ENCODE results near the gene TPRN. TPM values are rescaled to one million over a fixed set of nuclear protein-coding genes. Genes with fewer than 3 reads are reported as not detected.

The TPRN gene
- total RNA-seq, 1 experiment from 2014 or later: 63.1 TPM

DNA sequence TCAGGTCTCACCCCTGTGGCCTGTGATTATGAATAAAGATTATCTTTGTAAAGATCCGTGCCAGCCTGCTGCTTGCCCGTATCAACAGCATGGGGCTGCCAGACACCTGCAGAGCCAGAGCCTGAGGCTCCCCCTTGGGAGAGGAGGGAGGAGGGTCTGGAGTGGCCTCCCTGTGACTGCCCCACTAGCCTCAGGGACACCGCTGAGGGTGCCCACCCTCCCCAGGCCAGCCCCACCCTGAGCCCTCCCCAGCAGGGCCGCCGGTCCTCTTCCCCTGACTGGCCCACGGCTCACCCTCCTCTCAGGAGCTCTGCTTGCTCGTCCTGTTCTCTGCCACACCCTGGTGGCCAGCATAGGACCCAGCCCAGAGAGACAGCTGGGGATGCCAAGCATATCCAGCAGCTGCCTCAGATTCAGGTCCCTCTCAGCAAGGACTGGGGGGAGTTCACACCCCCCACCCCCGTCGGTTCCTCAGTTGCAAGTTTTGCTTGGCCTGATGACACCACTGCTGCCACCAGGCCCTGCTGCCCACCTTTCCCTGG is 10.2 kb downstream of the TPRN start:
- peak; percentile 53 for DNase-seq (ENCODE audit: low spot score)

DNA sequence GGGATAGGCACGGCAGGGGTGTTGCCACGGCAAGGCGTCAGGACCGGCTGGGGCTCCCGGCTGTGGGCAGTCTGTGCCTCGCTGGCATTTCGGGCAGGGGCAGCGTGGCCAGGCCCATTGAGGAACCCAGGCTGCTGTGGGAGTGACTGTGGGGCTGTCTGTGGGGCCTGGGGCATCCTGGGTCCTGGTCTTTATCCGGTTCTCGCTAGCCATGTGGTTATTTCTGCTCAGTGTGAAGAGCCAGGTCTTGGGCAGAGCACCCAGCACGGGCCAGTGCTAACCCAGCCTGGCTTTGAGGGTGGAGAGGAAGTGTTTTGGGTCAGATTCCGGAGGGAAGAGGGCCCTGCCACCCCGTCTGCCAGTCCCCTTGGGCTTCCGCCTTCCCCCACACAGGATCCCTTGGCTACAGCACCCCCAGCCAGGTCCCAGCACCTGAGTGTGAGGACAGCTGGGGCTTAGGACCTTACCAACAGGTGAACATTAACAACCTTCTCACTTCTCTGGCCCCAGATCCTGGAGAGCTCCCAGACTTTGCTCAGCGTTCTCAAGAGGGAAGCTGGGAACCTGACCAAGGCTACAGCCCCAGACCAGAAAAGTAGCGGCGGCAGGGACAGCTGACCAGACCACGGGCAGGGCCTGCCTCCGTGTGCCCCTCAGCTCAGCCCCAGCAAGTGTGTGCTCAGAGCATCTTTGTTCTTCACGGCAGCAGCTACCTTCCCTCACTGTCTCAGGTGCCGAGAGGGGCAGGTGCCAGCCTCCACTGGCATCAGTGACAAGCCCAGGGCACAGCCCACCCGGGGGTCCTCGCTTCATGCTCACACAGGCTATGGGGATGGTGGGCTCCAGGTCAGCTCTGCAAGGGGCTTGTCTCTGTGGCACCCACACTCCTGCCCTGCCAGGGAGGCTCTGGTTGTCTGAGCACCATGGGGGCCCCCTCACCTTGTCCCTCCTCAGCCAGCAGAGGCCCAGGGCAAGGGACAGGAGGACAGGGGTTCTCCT is 10.9 kb downstream of the TPRN start:
- no peak for DNase-seq (ENCODE audit: low spot score)

DNA sequence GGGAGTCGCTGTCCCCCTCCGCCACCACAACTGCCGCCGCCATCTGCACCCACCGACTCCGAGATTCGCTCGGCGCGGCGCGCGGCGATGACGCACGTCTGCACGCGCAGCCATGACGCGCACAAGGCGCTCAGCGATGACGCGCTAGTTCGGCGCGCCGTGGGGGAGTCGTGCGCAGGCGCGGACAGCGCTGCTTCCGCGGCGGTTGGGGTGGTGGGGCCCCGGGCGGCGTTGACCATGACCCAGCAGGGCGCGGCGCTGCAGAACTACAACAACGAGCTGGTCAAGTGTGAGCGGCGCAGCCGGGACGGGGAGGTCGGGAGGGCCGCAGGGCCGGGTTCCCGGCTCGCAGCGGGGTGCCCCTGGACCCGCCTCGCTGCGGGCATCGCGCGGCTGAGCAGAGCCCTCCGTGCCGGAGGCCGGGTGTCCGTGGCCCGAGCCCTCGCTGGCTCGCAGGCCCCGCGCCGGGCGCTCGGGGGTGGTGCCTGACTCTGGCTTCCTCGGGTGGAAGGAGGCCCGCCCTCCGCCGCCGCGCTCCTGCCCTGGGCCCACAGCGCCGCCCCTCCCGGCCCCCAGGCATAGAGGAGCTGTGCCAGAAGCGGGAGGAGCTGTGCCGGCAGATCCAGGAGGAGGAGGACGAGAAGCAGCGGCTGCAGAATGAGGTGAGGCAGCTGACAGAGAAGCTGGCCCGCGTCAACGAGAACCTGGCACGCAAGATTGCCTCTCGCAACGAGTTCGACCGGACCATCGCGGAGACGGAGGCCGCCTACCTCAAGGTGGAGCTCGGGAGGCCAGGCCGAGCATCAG is 11.8 kb downstream of the TPRN start, which contains the start of the genes ANAPC2 and SSNA1:
Gene ANAPC2, minus strand, starts transcription at position 71 of the 807 bp plus-strand sequence. Its CDS starts 28 bp downstream, at position 43.
Gene SSNA1, plus strand, starts transcription at position 187 of the 807 bp plus-strand sequence. Its CDS starts 51 bp downstream, at position 238.
- DNase-seq (ENCODE audit: low spot score): peak; percentile 94

DNA sequence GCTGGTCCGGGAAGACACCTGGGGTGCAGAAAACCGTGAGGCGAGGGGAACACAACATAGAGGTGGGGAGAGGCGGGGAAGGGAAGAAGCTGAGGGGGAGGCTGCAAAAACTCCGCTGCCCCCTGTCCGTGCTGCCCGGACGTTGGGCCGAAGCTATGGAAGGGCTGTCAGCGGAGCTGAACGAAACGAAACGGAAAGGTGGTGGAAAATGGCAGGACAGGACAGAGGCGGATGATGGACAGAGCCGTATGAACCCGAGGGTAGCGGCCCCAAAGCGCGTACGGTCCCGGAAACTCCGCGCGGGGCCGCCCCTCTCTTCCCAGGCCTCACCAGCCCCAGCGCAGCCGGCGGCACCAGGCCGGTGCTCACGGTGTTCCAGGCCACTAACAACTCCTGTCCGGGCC is 12.5 kb downstream of the TPRN start:
- DNase-seq (ENCODE audit: low spot score): no peak

DNA sequence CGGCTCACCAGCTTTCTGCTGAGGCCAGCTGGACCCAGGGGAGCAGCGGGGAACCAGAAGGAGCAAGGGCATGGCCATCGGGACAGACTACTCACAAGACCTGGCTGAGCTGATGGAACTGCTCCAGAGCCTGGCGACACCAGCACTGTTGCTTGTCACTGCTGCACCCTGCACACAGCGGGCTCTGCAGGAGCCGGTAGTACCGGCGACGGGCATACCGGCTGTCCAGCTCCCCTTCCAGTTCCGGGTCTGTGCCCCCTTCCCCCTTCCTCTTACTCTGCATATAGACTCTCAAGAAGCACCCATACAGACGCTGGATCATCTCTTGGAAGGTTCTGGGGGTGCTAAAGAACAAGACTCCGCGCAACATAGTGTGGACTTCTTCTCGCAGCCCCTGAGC is 13.2 kb downstream of the TPRN start:
- DNase-seq (ENCODE audit: low spot score): no peak

DNA sequence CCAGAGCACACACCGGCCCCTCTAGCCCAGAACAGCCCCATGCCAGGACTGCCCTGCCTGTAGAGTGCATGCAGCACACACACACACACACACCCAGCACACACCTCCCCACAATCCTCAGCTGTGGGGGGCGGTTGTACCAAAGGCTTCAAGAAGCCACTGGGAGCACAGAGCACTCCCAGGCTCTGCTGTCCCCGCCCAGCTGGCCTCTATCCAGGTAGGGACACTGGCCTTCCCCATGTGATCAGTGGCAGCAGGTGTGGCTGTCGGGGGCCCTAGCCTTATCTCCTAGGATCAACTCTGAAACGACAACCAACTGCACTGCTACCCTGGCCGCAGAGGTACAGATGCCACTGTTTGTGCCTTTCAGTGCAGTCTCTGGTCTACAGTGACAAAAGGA is 14.2 kb downstream of the TPRN start:
- no peak for DNase-seq (ENCODE audit: low spot score)

DNA sequence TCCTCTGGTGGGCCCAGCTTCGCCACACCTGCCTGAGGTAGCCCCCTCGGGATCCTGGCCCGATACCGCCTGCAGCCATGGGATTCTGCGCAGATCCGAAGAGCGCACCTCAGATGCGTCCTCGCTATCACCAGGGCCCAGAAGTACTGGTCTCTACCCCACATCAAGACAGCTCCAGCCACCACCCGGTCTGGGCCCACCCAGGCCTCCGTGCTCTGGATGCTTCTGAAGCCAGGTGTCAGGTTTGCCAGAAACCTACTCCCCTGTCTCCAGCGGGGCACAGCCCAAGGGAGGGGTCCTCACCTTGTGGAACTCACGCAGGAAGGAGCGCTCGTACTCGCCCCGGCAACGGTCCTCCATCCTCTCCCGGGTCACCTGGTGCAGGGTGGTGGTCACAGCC is 14.6 kb downstream of the TPRN start:
- DNase-seq (ENCODE audit: low spot score): no peak

DNA sequence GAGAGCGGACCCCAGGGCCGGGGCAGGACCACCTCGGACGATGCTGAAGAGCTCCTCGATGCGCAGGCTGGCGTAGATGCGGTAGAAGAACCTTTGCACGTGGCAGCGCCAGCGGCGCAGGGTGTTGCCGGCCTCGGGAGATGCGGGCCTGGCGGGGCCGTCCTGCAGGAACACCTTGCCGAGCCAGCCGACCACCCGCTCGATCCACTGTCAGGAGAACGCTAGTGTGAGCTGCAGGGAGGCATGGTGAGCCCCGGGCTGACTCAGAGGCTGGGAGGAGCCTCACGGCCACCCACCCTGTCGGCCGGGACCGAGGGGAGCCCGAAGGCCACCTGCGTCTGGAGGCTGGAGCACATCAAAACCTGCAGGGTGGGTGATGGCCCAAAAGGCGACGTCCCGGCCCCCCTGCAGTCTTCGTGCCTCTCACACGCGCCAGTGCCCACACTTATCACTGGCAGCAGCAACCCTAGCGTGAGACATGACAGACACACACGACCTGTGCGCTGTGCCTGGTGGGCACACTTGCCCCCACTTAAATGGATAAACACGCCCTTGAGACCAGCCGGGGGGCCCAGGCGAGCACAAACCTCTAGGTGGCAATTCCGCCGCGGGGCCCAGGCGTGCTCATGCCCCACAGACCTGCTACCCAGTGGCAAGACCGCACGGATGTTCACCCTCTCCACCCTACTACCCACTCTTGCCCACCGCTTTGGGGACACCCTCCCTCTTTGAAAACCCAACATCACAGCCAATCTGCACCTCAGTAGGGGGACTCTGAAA is 15.5 kb downstream of the TPRN start:
- no peak for DNase-seq (ENCODE audit: low spot score)

DNA sequence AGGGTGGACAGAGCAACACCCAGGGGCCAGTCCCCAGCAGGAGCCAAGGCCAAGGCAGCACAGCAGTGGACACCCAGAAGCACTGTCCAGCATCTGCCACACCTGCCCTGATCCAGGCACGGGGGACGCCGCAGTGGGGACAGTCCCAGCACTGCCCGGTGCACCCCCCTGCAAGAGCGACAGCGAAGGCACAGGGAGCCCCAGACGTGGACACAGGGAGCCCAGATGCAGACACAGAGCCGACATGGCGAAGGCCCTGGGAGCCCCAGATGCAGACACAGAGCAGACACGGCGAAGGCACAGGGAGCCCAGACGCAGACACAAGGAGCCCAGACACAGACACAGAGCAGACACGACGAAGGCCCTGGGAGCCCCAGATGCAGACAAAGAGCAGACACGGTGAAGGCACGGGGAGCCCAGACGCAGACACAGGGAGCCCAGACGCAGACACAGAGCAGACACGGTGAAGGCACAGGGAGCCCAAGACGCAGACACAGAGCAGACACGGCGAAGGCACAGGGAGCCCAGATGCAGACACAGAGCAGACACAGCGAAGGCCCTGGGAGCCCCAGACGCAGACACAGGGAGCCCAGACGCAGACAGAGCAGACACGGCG is 16.5 kb downstream of the TPRN start:
- no peak for DNase-seq (ENCODE audit: low spot score)

DNA sequence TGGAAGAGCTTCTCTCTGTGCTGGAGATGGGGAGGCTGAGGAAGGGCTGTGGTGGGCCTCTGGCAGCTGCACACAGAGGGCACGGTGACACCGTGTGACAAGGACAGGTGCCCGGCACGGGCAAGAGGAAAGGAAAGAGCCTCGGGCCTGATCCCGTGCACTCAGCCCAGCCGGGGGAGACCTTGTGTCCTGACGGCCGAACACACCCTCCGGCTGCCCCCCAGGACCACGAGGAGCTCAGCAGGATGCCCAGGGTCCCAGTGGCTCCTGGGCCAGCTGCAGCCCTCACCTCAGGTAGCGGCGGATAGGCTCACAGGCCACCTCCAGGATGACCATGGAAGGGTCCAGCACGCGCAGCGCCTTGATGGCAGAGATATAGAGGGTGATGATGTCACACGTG is 17.7 kb downstream of the TPRN start:
- no peak for DNase-seq (ENCODE audit: low spot score)

DNA sequence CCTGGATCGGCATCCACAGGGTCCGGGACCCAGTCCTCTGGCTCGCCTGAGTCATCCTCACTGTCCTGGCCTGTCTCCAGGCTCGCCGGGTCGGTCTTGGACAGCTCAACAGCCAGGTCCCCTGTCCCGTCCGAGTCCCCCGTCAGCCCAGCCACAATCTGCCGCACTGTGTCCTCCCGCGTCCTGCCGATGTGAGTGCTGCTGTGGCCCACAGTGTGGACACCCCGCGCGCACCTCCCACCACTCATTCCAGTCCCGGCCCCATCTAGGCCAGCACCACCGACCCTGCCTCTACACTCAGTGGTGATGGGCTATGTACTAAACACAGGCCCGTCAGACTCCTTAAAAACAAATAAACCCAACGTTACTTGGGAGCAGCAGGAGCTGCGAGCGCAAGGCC is 18.9 kb downstream of the TPRN start:
- DNase-seq (ENCODE audit: low spot score): no peak

DNA sequence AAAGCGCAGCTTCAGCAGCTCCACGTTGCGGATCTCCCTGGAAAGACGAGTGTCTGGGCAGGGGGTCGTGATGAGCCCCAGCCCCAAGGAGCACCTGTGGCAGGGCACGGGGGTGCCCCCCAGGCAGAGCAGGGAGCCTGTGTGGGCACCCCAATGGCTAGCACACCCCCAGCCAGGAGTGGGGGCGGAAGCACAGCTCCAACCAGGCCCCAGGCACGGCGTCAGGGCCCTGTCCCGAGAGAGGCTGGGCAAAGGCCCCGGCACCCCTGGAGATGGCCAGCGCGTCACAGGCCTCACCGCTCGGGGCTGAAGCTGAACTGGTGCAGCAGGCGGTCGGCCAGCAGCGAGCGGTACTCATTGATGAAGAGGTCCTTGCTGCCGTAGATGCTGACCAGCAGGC is 20.1 kb downstream of the TPRN start:
- no peak for DNase-seq (ENCODE audit: low spot score)

DNA sequence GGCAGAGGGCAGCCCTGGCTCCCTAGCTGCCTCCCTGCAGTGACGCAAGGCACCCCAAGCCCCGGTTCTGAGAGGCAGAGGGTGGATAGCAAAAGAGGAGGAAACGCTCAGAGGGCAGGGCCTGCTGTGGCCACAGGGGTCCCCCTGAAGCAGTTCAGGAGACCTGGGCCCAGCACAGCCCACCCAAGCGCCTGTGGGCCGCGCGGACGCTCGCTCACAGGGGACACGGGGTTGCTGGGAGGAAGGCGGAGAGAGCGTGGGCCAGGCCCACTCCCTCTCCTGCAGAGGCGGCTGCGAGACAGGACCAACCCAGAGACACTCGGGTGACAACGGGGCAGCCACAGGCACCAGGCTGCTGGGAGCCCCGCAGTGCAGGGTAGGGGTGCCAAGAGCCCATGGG is 20.8 kb downstream of the TPRN start:
- no peak for DNase-seq (ENCODE audit: low spot score)

DNA sequence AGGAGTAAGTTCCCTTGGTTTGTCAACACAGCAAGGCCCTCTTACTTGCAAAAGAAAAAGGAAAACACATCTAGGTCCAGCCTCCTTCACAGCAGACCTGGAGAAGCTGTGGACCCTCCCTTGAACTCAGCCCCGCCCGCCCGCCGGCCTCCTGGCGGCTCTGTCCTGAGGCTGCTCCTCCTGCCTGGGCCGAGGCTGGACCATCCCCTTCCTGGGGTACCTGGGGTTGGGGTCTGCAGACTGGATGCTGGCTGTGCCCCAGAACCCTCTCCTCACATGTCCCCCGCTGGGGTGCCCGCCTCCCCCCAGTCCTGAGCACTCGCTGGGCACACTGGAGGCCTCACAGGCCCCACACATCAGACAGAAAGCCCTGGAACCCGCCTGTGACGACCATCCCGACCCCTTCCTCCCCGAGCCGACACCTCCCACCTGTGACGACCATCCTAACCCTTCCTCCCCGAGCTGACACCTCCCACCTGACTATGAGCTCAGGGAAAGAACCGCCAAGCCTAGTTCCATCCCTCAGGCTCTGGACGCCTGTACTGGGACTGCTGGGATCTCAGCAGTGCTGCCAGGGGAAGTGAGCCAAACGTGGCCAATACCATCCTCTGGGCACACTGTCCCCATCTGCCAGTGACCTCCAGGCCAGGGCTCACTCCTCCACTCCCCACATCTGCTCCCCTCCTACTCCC is 21.5 kb downstream of the TPRN start:
- no peak for DNase-seq (ENCODE audit: low spot score)

DNA sequence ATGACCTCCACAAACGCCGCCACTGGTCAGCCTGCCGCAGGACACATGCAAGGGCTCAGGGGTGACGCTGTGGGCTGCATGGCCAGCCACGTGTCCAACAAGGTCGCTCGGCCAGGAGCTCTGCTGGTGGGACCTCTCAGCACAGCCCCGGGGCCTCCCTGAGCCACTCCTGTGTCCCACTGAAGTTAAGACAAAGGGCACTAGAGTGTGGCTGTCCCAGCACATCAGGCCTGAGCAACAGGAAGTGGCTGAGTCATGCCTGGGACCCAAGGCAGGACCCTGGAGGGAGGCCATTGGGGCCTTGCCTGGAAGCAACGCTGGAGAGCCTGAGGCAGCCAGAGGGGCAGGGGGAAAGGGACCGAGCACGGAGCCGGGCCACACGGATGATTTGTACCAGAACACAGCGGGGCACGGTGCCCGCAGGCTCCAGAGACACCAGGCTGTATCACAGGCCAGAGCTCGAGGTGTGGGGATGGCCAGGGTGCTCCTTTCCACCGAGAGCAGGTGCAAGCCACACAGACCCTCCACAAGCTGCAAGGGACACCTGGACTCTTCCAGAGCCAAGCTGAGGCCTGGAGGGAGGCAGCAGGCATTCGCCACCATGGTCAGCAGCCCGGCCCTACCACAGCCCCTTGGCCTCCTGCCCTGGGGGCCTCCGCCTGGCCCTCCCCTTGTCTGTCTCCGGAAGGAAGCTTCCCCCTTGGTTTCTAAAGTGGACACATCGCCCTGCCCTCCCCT is 22.2 kb downstream of the TPRN start:
- DNase-seq (ENCODE audit: low spot score): no peak

DNA sequence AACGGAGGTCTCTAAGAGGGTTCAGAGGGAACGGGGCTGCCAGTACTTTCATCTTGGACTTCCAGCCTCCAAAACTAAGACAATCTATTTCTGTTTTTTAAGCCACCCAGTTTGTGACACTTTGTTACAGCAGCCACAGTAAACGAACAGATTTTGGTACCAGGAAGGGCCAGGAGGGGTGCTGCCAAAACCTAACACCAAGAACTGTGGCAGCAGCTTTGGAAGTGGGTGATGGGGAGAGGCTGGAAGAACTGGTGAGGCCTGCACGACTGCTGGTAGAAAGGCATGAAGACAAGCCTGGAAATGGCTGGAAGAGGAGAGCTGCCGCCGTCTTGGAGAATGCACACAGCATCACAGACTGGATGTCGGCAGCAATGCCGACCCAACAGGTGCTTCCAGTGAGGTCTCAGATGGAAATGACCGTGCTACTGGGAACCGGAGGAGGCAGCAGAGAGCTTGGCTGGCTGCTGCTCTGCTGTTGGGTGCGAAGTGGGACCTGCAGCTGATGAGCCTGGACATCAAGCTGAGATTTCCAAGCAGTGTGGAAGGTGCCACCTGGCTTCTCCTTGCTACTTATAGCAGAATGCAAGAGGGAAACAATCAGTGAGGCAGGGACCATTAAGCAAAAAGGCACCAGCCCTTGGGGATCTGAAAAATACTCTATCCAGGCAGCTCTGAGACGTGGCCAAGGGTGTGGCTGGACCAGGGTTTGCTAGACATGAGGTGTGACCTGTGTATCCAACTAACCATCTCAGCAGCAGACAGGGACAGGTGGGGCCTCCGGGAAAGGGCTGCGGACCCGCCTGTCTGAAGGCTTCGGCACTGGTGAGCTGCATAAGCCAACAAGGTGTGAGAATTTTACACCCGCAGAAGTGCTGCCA is 24.0 kb downstream of the TPRN start:
- DNase-seq (ENCODE audit: low spot score): peak; percentile 79

DNA sequence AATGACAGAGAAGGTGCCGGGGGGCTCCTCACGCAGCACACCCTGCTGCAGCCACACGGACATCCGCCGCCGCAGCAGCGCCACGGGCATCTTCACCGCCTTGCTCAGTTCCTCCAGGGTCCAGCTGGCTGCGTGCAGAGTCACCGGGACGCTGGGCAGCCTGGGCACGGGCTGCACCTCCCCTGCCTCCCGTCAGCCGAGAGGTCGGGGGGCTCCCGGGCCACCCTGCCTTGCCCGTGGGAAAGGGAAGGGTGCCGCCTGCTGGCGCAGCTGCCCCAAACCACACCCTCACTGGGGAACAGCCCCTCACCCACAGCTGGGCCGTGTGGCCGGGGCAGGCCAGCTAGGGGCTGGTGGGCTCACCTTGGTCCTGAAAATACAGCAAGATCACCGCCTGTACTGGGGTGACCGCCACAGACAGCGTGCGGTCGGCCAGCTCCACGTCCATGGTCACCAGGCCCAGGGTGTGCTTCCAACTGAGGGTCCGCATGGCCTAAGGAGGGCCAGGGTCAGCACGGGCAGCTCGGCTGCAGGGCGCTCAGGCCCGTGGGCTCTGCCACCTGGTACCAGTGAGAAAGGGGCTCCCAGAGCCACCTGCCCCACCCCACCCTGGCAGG is 25.1 kb downstream of the TPRN start:
- no peak for DNase-seq (ENCODE audit: low spot score)

DNA sequence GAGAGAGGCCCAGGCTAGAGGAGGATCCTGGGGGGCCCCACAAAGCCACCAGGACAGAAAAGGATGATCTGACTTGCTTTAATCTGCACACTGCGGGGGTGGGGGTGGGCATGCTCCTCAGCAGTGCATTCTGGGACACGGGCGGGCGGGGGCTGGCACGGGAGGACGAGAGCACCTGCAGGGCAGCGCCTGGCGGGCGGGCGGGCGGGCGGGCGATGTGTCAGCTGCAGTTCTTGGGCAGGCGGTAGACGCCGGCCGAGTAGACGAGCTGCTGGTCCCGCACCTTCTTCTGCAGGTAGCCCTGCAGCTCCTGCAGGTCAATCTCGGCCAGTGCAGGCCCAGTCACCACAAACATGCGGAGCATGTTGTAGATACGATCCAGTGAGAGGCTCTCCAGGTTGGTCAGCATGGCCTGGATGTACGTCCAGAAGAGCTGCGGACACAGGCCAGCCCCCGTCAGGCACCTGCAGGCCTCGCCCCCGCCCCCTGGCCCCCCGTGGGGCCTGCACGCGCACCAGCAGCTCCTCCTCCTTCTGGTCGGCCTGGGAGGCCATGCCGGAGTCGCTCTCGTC is 25.7 kb downstream of the TPRN start:
- no peak for DNase-seq (ENCODE audit: low spot score)

Measured in HT-29 (cell line).